ENCODE data around the gene MYL4. TPM values are rescaled to one million over a fixed set of nuclear protein-coding genes. Genes with fewer than 3 reads are reported as not detected.

Gene MYL4
- total RNA-seq, 1 donor from 2014 or later, result not detected

- no peaks in the 10 kb centered on the region for H3K9me3 Mint-ChIP-seq (ENCODE audit: unreplicated experiment)
- H3K4me1 Mint-ChIP-seq (ENCODE audit: unreplicated experiment), result peaks cover 43% of the 10 kb centered on the region
- no peak overlapping the region for H3K27ac Mint-ChIP-seq (ENCODE audit: unreplicated experiment)
- no peaks in the 10 kb centered on the region for H3K27me3 Mint-ChIP-seq (ENCODE audit: unreplicated experiment)
- H3K4me3 Mint-ChIP-seq (ENCODE audit: unreplicated experiment), result no peak overlapping the region
- no peak for DNase-seq (ENCODE audit: extremely low spot score, unreplicated experiment)
- no peak for TF ChIP-seq CTCF (IDR thresholded peaks at IDR 0.05)
- no peaks in the 10 kb centered on the region for H3K36me3 Mint-ChIP-seq (ENCODE audit: unreplicated experiment)
Observed at GRCh38 chr17:47209499-47209898, 351 bp downstream of the MYL4 start.

GRCh38 chr17:47210105-47210504 is 957 bp downstream of the MYL4 start:
- H3K4me3 Mint-ChIP-seq (ENCODE audit: unreplicated experiment), result no peak overlapping the region
- no peak for TF ChIP-seq CTCF (IDR thresholded peaks at IDR 0.05)
- no peaks in the 10 kb centered on the region for H3K36me3 Mint-ChIP-seq (ENCODE audit: unreplicated experiment)
- no peak for DNase-seq (ENCODE audit: extremely low spot score, unreplicated experiment)
- no peaks in the 10 kb centered on the region for H3K9me3 Mint-ChIP-seq (ENCODE audit: unreplicated experiment)
- no peaks in the 10 kb centered on the region for H3K27me3 Mint-ChIP-seq (ENCODE audit: unreplicated experiment)
- peak overlapping the region; percentile 51 for H3K27ac Mint-ChIP-seq (ENCODE audit: unreplicated experiment)
- peaks cover 37% of the 10 kb centered on the region for H3K4me1 Mint-ChIP-seq (ENCODE audit: unreplicated experiment)

- Mint-ChIP-seq H3K36me3 (ENCODE audit: unreplicated experiment) (no peaks in the 10 kb centered on the region), H3K4me3 (ENCODE audit: unreplicated experiment) (no peak overlapping the region), H3K9me3 (ENCODE audit: unreplicated experiment) (no peaks in the 10 kb centered on the region), H3K27me3 (ENCODE audit: unreplicated experiment) (peaks cover 3% of the 10 kb centered on the region), H3K27ac (ENCODE audit: unreplicated experiment) (no peak overlapping the region), H3K4me1 (ENCODE audit: unreplicated experiment) (peaks cover 31% of the 10 kb centered on the region)
- no peak for TF ChIP-seq CTCF (IDR thresholded peaks at IDR 0.05)
- DNase-seq (ENCODE audit: extremely low spot score, unreplicated experiment), result no peak
Observed at GRCh38 chr17:47210779-47211178, 1.6 kb downstream of the MYL4 start.

- no peak for DNase-seq (ENCODE audit: extremely low spot score, unreplicated experiment)
- Mint-ChIP-seq H3K27me3 (ENCODE audit: unreplicated experiment) (peaks cover 3% of the 10 kb centered on the region), H3K36me3 (ENCODE audit: unreplicated experiment) (no peaks in the 10 kb centered on the region), H3K4me1 (ENCODE audit: unreplicated experiment) (peaks cover 20% of the 10 kb centered on the region), H3K27ac (ENCODE audit: unreplicated experiment) (no peak overlapping the region), H3K9me3 (ENCODE audit: unreplicated experiment) (no peaks in the 10 kb centered on the region), H3K4me3 (ENCODE audit: unreplicated experiment) (no peak overlapping the region)
- TF ChIP-seq CTCF (IDR thresholded peaks at IDR 0.05), result no peak
Observed at GRCh38 chr17:47212458-47212857, 3.3 kb downstream of the MYL4 start.

GRCh38 chr17:47213540-47213939 is 4.4 kb downstream of the MYL4 start:
- H3K27me3 Mint-ChIP-seq (ENCODE audit: unreplicated experiment), result peaks cover 3% of the 10 kb centered on the region
- H3K4me3 Mint-ChIP-seq (ENCODE audit: unreplicated experiment), result no peak overlapping the region
- H3K27ac Mint-ChIP-seq (ENCODE audit: unreplicated experiment), result no peak overlapping the region
- no peak for DNase-seq (ENCODE audit: extremely low spot score, unreplicated experiment)
- no peak for TF ChIP-seq CTCF (IDR thresholded peaks at IDR 0.05)
- peaks cover 20% of the 10 kb centered on the region for H3K4me1 Mint-ChIP-seq (ENCODE audit: unreplicated experiment)
- no peaks in the 10 kb centered on the region for H3K9me3 Mint-ChIP-seq (ENCODE audit: unreplicated experiment)
- no peaks in the 10 kb centered on the region for H3K36me3 Mint-ChIP-seq (ENCODE audit: unreplicated experiment)

Data from osteocyte (in vitro differentiated cells).